ENCODE measurements around the gene MLXIP.

- TF ChIP-seq, protein P1, sequence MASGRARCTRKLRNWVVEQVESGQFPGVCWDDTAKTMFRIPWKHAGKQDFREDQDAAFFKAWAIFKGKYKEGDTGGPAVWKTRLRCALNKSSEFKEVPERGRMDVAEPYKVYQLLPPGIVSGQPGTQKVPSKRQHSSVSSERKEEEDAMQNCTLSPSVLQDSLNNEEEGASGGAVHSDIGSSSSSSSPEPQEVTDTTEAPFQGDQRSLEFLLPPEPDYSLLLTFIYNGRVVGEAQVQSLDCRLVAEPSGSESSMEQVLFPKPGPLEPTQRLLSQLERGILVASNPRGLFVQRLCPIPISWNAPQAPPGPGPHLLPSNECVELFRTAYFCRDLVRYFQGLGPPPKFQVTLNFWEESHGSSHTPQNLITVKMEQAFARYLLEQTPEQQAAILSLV (CRISPR knock-in tag; IDR thresholded peaks at IDR 0.05; ENCODE audit: borderline replicate concordance): no peak
- TF ChIP-seq ZNF263 (CRISPR knock-in tag; IDR thresholded peaks at IDR 0.05) (no peak), ZFP90 (CRISPR knock-in tag; IDR thresholded peaks at IDR 0.05; ENCODE audit: borderline replicate concordance) (no peak), ZNF276 (CRISPR knock-in tag; IDR thresholded peaks at IDR 0.05; ENCODE audit: low read depth) (no peak)
These were observed 6.3 kb upstream of the MLXIP start for GRCh38 chr12:122072031-122072970.
